SK-MEL-5 (cell line): ENCODE data around the gene STK31. TPM values are rescaled to one million over a fixed set of nuclear protein-coding genes. Genes with fewer than 3 reads are reported as not detected.
"Not testable (repeated sequence)": the region's sequence is repeated elsewhere in the genome, so short reads cannot be mapped to it uniquely, and the experiment has no call there.

Experiments
- DNase-seq: peaks from one replicate; pipeline ENCODE4 v3.0.0-alpha.2; 2016; ENCODE audit warnings: low read depth, low spot score
- in situ Hi-C: cut with HindIII; loops from 2 replicates; pipeline ENCODE4 v1.10.0; 2016; ENCODE audit warnings: low sequenced_read_pairs, high pct_unique_total_duplicates, low pct_unique_long_range_greater_than_20kb
- total RNA-seq: library from RNA; depleted of rRNA; stranded (reverse); fragments of >200 nt; shearing (Covaris generic); gene quantifications from 2 replicates; pipeline ENCODE4 v1.2.3, GENCODE V29; 2014; rRNA removed

STK31 gene
- total RNA-seq, 1 experiment from 2014 or later, result not detected

DNA sequence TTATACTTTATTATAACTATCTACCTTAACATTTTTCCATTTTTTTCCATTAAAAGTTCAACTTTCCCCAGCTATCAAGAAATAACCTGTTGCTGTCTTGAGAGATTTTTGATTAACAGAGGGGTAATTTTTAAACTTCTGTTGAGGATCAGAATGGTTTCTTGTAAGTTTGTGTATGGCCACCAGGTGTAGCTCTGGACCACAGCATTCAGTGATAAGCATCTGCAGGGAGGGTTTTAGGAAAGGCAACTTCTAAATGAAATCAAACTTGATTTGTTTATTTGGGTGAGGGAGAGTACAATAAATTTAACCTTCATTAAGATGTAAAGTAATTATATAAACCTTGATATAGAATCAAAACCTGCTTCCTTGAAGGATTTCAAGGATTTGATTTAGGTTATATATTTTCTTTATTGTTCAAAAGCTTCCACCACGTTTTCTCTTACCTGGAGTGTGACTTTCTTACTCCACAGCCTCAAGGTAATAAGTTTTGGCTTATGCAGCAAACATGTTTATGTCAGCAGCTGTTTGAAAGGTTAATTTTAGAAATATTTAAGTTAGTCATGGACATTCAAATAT, 153.3 kb downstream of the STK31 start:
- DNase-seq, result peak; percentile 65
- in situ Hi-C loops, result no loop called here

DNA sequence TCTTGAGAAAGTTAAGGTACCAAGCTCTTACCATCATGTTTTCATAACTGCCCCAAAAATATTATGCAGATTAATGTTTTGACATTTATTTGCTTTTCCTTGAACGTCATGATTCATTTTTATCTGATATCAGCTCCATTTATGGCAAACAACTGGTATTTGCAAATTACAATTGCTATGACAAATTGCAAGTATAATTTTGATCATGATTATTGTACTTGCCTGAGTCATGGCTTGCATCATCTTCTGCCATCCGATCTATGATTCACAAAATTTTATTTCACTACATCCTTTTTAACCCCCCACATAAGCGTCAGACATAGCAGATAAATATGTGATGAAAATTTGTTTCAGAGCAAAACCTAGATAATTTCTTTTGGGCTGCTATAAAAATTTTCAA, 155.0 kb downstream of the STK31 start:
- no peak for DNase-seq

DNA sequence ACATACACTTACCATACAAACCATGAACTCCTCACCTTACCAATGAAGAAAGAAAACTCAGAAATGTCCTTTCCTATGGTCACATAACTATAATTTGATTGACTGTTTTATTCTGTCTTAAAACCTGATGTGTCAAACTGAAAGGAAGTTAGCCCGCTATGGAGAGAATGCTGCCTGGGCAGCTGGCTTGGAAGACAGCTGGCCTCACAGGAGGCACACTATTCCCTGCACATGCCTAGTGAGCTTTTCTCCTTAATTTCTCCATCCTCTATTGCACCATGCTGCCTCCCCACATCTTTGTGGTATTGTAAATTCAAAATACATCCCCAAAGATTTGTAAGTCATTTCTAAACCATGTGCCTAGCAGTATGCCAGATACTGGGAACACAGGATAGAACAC, 163.3 kb downstream of the STK31 start:
- in situ Hi-C loops, result no loop called here

More for the DNA sequence above, 155.0 kb downstream of the STK31 start:
- in situ Hi-C loops, result no loop called here

DNA sequence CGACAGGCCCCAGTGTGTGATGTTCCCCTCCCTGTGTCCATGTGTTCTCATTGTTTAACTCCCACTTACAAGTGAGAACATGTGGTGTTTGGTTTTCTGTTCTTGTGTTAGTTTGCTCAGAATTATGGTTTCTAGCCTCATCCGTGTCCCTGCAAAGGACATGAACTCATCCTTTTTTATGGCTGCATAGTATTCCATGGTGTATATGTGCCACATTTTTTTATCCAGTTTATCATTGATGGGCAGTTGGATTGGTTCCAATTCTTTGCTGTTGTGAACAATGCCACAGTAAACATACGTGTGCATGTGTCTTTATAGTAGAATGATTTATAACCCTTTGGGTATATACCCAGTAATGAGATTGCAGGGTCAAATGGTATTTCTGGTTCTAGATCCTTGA, 166.5 kb downstream of the STK31 start:
- DNase-seq, in situ Hi-C loops: not testable (repeated sequence)

More for the DNA sequence above, 163.3 kb downstream of the STK31 start:
- DNase-seq, result no peak

Other genes starting within 250 kb of the STK31 start
- 69.0 and 85.6 TPM in 2 replicates for gene IGF2BP3, start 239.7 kb upstream of the STK31 start, total RNA-seq
- 0.37 TPM in 1 of 2 replicates, not detected in the other for gene TRA2A, start 178.2 kb upstream of the STK31 start, total RNA-seq
- 11.9 and 15.8 TPM in 2 replicates for gene CCDC126, start 112.8 kb upstream of the STK31 start, total RNA-seq
- 0.50 and 0.51 TPM in 2 replicates for gene FAM221A, start 30.0 kb upstream of the STK31 start, total RNA-seq